ENCODE results near the gene PCDH15.

DNA sequence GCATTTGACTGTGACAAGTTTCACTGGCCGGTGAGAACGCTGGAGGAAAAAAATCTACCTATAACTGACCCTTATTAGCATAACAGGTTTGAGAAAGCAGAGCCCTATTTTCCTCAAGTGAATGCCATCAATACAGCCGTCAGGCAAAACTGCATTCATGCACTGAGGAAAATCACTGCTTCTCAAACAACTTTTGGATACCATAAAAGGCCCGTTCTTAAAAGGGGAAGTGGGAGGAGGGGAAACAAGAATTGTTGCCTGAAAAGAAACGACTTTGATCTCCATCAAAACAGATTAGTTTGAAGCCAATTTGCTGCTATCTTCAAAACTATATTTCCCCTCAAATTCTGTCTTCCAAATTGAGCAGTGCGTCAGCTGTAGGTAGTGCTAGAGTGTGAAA lies 670.6 kb downstream of the PCDH15 start:
- TF ChIP-seq ZNF224 (CRISPR knock-in tag; IDR thresholded peaks at IDR 0.05) (no peak), MYNN (CRISPR knock-in tag; IDR thresholded peaks at IDR 0.05; ENCODE audit: low read depth) (no peak), POLR2AphosphoS5 (IDR thresholded peaks at IDR 0.05; ENCODE audit: low read depth, low read length) (no peak), MAFK (conservative IDR thresholded peaks at IDR 0.05 in 1 of 2, IDR thresholded peaks at IDR 0.05 in 1 of 2; ENCODE audit: low read length in 2 of 2) (no peak), SIN3A (IDR thresholded peaks at IDR 0.05; ENCODE audit: borderline replicate concordance, low read depth, low read length) (no peak)

All from HepG2 (cell line).